PC-3 (cell line): ENCODE data around the gene CTNNA2.

Experiments
- EZH2 ChIP-seq: fragments of 300-600 bp; sonication (generic); IDR thresholded peaks from one replicate; pipeline ENCODE4 v1.6.1; 2017; ENCODE audit warnings: antibody characterized with exemption, mild to moderate bottlenecking, low read length; ENCODE audit not compliant: unreplicated experiment
- EZH2phosphoT487 ChIP-seq: fragments of 300-600 bp; sonication (generic); IDR thresholded peaks from 2 replicates; pipeline ENCODE4 v1.6.1; 2018; ENCODE audit warnings: mild to moderate bottlenecking, antibody characterized with exemption, low read length, borderline replicate concordance
- TF ChIP-seq, protein P1 (sequence below): fragments of 300-600 bp; sonication (generic); conservative IDR thresholded peaks from 2 replicates; pipeline ENCODE4 v1.5.1; 2017; ENCODE audit warnings: antibody characterized with exemption, low read depth, mild to moderate bottlenecking, low read length

- TF ChIP-seq EZH2phosphoT487 (no peak), EZH2 (no peak)
- TF ChIP-seq, protein P1, sequence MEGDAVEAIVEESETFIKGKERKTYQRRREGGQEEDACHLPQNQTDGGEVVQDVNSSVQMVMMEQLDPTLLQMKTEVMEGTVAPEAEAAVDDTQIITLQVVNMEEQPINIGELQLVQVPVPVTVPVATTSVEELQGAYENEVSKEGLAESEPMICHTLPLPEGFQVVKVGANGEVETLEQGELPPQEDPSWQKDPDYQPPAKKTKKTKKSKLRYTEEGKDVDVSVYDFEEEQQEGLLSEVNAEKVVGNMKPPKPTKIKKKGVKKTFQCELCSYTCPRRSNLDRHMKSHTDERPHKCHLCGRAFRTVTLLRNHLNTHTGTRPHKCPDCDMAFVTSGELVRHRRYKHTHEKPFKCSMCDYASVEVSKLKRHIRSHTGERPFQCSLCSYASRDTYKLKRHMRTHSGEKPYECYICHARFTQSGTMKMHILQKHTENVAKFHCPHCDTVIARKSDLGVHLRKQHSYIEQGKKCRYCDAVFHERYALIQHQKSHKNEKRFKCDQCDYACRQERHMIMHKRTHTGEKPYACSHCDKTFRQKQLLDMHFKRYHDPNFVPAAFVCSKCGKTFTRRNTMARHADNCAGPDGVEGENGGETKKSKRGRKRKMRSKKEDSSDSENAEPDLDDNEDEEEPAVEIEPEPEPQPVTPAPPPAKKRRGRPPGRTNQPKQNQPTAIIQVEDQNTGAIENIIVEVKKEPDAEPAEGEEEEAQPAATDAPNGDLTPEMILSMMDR, result no peak
Observed at GRCh38 chr2:80252294-80252986, 739.6 kb downstream of the CTNNA2 start.
